T47D (cell line): ENCODE results near the gene TOMM34.

Experiments used
- DNase-seq, 2 experiments: peaks; one replicate each; pipeline versions ENCODE4 v3.0.0 to v3.0.0-alpha.2; 2011 to 2012; ENCODE audit warnings: low read depth in 1 of 2, low spot score in 1 of 2
- JUND ChIP-seq: IDR thresholded peaks from 2 replicates; pipeline ENCODE4 v1.6.1; 2012; ENCODE audit warnings: low read depth
- in situ Hi-C: cut with HindIII; loops from 2 replicates; pipeline ENCODE4 v1.10.0; 2016; ENCODE audit warnings: low sequenced_read_pairs, low pct_unique_long_range_greater_than_20kb

The TOMM34 gene, protein sequence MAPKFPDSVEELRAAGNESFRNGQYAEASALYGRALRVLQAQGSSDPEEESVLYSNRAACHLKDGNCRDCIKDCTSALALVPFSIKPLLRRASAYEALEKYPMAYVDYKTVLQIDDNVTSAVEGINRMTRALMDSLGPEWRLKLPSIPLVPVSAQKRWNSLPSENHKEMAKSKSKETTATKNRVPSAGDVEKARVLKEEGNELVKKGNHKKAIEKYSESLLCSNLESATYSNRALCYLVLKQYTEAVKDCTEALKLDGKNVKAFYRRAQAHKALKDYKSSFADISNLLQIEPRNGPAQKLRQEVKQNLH

DNA sequence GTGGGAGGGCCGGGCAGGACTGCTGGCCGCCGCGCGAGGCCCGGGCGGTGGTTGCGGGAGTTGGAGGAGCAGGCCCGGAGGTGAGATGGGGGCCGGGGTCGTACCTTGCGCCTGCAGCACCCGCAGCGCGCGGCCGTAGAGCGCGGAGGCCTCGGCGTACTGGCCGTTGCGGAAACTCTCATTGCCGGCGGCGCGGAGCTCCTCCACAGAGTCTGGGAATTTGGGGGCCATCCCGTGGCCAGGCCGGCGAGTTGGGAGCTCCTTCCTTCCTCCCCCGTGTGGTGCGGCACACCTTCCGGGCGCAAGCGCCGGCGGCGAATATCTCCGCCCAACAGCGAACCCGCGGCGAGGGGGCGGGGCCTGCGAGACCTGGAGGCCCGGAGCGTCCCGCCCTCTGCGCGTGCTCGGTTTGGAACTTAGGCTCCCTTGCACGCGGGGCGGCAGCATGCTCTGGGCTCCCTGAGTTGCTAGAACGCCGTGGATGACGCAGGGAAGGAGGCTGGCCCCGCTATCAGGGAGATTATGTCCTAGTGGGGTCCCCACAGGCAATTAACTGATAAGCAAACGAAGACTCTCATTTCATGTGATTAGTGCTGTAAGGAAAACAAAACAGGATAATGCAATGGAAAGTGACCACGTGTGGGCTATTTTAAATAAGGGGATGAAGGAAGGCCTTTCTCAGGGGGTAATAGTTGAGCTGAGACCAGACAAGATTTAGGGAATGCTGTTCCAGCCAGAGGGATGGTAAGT, at the start of gene TOMM34:
Gene TOMM34 (minus strand): TSS at position 295 of the 750 bp plus-strand sequence. CDS start 64 bp downstream, at position 231.
- peak; percentile 96 to 98 for DNase-seq
- in situ Hi-C loops = no loop called here
- no peak for TF ChIP-seq JUND

DNA sequence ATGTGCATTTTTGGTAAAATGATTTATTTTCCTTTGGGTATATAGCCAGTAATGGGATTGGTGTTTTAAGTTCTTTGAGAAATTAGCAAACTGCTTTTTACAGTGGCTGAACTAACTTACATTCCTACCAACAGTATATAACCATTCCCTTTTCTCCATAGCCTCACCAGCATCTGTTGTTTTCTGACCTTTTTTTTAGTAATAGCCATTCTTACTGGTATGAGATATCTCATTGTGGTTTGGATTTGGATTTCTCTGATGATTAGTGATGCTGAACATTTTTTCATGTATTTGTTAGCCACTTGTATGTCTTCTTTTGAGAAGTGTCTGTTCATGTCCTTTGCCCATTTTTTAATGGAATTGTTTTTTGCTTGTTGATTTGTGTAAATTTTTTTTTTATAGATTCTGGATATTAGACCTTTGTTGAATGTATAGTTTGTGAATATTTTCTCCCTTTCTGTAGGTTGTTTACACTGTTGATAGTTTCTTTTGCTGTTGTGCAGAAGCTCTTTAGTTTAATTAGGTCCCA, 48.4 kb upstream of the TOMM34 start:
- TF ChIP-seq JUND = no peak

DNA sequence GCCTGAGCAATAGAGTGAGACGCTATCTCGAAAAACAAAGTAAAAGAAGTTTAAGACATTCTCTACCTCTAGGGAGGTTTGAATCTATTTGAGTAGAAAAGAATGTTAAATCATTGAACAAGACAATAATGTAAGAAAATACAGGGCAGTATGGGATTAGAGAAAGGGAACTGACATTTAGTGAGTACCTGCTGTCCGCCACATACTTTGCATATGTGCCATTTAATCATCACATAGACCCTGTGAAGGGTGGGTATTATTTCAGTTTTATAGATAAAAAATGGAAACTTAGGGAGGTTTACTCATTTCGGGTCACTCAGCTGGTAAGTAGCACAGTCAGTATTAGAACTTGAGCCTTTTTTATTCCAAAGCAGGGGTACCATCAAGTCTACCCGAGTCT, 37.5 kb upstream of the TOMM34 start:
- no peak for TF ChIP-seq JUND
- no peak for DNase-seq
- in situ Hi-C loops = no loop called here

More for the DNA sequence above, 48.4 kb upstream of the TOMM34 start:
- DNase-seq = no peak
- in situ Hi-C loops = no loop called here

DNA sequence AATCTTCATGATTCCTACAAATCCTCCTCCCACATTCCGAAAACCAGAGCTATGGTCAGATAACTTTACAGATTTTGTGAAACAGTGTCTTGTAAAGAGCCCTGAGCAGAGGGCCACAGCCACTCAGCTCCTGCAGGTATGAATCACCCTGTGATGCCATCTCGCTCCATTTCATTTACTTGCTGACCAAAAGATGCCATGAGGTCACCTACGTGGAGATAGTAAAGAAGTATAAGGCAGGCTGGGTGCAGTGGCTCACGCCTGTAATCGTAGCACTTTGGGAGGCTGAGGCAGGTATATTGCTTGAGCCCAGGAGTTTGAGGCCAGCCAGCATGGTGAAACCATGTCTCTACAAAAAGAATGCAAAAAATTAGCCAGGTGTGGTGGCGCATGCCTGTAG, 37.0 kb upstream of the TOMM34 start:
- no peak for TF ChIP-seq JUND
- DNase-seq = no peak
- in situ Hi-C loops = no loop called here

DNA sequence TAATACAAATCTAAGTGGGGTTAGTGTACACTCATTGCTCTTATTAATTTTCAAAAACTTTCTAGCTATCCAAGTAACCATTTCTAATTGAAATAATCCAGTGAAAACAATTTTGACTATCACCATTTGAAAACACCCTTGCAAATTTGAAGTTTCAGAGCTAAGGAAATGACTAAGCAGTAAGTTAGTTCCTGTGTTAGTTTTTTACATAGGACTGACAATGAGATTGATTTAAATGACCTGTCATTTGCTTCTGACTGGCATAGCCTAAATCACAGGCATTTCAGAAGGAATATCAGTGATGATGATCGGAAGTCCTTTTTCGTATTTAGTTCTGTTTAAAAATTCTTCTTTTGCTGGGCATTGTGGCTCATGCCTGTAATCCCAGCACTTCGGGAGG, 33.1 kb upstream of the TOMM34 start:
- TF ChIP-seq JUND = no peak
- in situ Hi-C loops = no loop called here
- no peak for DNase-seq

DNA sequence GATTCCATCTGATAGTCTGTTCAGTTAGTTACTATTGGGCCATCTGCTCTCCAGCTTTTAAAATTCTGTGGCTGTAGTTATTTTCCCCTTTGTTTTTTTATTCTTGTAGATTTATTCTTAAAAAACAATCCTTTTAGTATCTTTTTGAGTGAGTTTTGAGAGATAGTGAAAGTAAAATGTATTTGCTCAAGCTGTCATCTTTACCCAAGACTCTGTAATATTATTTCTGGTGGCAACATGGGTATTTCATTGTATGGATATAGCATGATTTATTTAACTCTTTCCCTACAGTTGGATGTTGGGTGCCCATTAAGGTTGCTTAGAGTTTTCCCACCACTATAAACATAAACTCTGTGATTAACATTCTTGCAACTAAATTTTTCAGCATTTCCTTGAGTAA, 30.8 kb upstream of the TOMM34 start:
- DNase-seq = no peak
- in situ Hi-C loops = no loop called here
- no peak for TF ChIP-seq JUND

DNA sequence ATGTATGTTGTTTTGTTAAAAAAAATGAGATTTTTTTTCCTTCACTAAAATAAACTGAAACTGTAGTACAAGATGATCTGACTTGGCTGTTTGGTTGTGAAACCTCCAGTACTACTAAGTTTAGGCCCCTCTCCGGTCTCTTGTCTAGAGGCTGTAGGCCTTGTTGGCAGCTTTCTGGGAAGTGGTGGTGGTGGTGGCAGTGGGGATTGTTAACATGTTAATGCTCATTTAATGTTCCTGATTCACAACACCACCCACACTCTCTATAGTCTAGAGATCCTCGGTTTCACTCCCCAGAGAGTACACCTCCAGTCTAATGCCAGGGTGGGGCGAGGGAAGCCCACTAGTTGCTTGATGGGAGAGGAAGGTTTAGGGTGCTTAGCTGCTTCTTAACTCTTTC, 30.2 kb upstream of the TOMM34 start:
- no peak for TF ChIP-seq JUND
- in situ Hi-C loops = no loop called here
- no peak for DNase-seq

DNA sequence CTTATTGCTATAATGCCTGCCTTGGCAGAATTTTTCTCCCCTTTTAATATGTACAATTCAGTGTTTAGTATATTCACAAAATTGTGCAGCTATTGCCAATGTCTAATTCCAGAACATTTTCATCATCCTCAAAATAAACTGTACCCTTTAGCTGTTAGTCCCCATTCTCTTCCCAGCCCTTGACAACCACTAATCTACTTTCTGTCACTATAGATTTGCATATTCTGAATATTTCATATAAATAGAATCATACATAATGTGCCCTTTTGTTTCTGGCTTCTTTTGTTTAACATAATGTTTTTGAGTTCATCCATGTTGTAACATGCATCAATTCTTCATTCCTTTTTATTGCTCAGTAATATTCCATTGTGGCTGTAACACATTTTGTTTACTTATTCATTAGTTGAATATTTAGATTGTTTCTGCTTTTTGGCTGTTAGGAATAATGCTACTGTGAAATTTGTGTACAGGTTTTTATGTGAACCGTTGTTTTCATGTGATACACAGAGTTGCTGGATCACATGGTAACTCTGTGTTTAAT, 28.5 kb upstream of the TOMM34 start:
- no peak for TF ChIP-seq JUND
- no peak for DNase-seq
- in situ Hi-C loops = no loop called here

DNA sequence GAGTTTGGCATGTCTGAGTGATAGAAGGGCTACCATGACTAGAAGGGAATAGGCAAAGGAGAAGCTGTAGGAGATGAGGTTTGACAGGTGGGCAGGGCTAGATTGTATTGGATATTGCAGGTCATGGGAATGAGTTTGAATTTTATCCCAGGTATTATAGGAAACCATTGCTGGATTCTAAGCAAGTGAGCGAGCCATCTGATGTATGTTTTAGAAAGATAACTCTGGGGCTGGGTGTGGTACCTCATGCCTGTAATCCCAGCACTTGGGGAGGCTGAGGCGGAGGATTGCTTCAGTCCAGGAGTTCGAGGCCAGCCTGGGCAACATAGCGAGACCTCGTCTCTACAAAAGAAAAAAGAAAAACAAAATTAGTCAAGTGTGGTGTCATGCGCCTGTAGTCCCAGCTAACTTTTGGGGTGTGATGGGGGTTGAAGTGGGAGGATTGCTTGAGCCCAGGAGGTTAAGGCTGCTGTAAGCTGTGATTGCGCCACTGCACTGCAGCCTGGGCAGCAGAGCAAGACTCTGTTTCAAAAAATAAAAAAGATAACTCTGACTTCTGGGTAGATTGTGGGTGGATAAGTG, 23.0 kb upstream of the TOMM34 start:
- no peak for DNase-seq
- TF ChIP-seq JUND = no peak
- in situ Hi-C loops = no loop called here

DNA sequence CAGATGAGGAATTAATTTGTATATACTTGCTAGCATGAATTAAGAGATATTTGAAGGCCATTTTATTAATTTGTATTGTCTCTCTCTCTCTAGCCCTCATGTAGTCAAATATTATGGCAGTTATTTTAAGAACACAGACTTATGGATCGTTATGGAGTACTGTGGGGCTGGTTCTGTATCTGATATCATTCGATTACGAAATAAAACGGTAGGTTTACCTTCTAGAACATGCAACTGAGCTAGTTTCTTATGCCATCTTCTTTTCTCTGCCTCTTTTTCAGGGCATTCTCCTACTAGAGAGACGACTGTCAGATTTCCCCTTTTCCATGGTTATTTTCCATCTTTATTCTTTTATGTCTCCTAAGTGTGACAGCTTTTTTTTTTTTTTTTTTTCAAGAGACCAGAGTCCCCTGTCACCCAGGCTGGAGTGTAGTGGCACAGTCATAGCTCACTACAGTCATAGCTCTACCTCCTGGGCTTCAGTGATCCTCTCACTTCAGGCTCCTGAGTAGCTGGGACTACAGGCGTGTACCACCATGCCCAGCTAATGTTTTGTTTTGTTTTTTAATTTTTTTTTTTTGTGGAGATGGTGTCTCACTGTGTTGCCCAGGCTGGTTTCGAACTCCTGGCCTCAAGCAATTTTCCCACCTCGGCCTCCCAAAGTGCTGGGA, 21.7 kb upstream of the TOMM34 start:
- TF ChIP-seq JUND = no peak
- in situ Hi-C loops = no loop called here
- DNase-seq = no peak

DNA sequence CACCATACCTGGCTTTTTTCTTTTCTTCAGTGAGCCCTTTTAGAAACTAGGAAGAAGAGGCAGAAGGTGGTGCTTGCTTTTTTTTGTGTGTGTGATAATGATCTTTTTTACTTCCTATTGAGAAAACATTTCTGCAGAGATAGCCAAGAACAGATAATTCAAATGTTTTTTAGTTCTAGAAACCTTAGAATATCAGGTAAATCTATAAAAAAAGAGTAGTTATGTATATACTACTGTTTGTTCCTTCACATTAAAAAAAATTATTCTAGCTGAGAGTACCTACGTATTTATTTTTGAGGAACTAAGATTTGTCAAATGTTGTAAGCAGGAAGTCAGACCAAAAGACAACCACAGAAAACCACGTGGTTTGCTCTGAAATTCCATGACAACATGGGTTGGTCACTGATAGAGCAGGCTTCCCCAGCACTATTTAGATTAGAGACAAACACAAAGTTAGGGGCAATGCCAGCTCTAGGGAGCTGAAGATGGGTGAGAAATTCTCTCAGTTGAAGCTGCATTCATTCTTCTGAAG, 19.0 kb upstream of the TOMM34 start:
- in situ Hi-C loops = no loop called here
- no peak for DNase-seq
- no peak for TF ChIP-seq JUND

DNA sequence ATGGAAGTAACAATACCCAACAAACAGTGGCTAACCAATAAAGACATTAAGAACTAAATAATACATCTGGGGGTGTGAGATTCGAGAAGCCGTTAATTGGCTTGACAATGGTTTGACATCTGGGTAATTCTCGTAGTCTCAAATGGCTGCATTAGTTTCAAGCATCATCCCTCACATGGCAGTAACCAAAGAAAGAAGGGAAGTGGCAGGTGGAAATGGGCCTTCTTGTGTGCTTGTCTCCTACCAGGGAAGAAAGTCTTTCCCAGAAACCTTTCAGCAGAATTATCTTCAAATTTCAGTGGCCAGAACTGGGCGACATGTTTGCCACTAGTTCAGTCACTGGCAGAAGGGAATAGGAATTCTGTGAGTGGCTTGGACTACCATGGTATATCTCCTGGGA, 16.5 kb upstream of the TOMM34 start:
- no peak for TF ChIP-seq JUND
- no peak for DNase-seq
- in situ Hi-C loops = no loop called here
